Measurements from ENCODE around the gene PFN3.
"Not testable (repeated sequence)": the region's sequence is repeated elsewhere in the genome, so short reads cannot be mapped to it uniquely, and the experiment has no call there.

PFN3 gene

DNA sequence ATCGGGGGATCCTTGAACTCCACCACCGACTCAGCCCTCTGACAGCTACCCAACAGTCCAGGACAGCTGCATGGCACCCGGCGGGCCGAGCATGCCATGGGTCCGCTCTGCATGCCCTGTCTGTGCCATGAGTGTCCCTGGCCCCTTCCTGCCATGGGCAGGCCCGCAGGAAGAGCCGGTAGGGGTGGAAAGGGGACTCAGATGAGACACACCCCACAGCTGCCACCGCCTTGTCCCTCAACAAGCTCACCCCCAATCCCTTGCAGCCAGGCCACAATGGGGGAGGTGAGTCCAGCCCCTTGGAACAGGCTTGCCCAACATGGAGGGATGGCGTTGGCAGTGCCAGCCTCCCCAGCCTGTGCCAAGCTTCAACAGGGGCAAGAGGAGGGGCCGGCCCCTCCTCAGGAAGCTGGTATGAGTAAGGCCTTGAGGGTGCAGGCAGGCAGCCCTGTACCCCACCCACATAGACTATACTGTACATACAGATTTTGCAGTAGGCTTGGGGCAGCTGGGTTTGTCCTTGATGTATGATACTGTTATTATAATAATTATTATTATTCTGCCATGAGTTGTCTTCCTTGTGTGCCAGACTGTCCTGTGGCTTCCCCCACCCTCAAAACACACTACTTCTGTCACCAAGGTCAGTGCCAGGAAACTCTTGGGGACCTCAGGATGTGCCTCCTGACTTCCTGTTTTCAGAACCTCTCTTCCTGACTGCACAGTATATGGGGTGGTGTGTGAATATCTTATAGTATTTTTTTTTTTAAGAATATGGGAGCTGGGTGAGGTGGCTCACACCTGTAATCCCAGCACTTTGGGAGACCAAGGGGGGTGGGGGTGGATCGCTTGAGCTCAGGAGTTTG is 28.2 kb downstream of the PFN3 start:
- no peak for DNase-seq (ENCODE audit: low read depth)

DNA sequence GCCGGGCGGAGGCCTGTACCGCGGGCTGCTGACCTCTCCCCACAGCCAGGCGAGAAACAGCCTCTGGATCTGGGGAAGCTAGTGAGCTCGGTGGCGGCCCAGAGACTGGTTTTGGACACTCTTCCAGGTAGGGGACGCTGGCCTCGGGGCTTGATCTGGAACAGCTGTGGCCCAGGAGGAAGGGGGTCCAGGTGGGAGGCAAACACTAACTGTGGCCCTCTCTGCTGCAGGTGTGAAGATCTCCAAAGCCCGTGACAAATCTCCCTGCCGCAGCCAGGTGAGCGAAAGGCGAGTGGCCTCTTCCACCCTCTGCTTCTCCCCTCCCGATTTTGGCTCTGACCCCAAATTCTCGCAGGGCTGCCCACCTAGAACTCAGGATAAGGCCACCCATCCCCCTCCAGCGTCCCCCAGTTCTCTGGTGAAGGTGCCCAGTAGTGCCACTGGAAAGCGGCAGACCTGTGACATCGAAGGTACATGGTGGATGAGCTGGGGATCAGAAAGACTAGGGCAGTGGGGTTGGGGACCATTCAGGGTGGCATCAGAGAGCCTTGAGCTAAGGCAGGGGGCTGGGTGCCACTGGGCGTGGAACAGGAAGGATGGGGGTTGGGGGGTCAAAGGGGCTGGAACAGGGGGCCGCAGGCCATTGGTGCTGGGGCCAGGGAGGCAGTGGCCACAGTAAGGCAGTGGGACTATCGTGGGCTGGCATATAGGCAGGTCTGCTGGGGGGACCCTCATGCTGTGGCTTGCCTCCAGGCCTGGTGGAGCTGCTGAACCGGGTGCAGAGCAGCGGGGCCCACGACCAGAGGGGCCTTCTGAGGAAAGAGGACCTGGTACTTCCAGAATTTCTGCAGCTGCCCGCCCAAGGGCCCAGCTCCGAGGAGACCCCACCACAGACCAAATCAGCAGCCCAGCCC is 29.1 kb downstream of the PFN3 start:
- DNase-seq (ENCODE audit: low read depth): no peak

DNA sequence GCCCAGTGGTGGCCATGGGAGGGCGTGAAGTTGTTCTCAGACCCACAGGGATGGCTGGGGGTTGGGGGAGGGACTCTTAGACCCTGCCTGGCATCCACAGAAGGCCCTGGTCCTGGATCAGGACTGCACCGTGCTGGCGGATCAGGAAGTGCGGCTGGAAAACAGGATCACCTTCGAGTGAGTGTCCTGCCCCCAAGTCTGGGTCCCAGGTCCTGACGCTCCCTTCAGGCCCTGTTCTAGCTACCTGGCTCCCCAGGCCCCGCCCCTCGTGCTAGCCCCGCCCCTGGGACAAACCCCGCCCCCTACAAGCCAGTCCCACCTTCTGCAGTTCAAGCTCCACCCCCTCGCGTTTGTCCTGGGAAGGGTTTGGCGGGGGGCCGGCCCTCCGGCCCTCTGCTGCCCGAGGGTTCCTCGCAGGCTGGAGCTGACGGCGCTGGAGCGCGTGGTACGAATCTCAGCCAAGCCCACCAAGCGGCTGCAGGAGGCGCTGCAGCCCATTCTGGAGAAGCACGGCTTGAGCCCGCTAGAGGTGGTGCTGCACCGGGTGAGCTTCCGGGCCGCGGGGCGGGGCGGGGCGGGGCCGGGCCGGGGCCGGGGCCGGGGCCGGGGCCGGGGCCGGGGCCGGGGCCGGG is 29.9 kb downstream of the PFN3 start:
- peak; percentile 86 for DNase-seq (ENCODE audit: low read depth)

DNA sequence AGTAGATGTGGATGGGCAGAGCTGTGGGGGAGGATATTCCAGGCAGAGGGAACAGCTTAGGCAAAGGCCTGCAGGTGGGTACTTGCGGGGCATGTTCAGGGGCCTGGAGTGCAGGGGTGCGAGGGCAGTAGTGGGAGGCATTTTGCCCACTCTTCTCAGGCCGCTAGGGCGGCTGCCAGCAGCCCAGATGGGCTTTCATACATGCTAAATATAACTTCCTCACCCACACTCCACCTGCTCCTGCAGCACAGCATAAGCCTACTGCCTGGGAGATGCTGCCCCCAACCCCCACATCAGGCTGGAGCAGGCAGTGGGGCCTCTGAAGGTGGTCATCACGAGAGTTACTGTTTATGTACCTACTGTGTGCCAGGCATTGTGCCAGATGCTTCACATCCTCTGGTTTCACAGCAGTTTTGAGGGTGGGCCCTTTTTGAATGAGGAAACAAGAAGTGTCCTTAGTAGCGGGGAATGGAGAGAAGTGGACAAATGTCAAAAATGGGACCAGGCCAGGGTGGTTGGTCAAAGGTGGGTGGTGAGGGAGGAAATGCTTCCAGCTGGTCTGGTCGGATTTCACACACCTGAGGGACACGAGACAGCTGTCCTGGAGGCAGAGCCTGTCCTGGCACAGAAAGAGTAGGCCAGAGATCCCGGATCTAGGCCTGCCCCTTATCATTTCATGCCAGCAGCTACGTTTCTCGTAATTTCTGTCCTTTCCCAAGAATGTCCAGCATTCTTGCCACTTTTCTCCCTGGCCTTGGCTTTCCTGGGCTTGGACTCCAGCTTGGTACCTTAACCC is 30.6 kb downstream of the PFN3 start:
- DNase-seq (ENCODE audit: low read depth): no peak

DNA sequence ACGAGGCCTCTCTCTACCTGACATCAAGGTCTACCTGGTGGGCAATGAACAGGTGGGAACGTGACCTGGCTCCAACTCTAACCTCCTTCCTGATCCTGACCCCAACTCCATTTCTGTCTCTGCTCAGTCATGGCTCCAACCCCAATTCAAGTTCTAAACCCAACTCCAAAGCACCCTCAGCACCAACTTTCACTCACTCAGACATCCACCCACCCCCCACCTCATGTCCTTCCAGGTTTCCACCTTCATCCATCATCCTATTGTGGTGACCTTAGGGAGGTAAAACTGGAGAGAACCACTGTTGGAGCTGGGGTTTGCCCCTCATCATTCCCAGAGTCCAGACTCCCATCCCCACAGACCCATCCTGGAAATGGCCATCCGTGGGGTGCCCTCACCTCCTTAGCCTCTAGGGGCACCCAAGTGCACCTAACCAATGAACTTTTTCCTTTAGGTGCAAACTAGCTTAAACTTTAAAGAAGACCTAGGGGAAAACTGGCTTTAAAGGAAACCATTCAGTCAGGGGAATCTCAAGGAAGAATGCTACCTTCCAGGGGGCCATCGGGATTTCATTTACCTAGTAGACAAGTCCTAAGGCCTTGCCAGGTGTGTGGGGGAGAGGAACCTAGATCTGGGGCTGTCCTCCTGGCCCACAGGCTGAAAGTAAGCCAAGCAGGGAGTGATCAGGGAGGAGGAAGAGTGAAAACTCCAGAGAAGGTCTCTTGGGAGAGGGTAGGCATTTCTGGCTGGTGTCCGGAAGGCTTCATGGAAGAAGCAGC is 31.4 kb downstream of the PFN3 start:
- no peak for DNase-seq (ENCODE audit: low read depth)

DNA sequence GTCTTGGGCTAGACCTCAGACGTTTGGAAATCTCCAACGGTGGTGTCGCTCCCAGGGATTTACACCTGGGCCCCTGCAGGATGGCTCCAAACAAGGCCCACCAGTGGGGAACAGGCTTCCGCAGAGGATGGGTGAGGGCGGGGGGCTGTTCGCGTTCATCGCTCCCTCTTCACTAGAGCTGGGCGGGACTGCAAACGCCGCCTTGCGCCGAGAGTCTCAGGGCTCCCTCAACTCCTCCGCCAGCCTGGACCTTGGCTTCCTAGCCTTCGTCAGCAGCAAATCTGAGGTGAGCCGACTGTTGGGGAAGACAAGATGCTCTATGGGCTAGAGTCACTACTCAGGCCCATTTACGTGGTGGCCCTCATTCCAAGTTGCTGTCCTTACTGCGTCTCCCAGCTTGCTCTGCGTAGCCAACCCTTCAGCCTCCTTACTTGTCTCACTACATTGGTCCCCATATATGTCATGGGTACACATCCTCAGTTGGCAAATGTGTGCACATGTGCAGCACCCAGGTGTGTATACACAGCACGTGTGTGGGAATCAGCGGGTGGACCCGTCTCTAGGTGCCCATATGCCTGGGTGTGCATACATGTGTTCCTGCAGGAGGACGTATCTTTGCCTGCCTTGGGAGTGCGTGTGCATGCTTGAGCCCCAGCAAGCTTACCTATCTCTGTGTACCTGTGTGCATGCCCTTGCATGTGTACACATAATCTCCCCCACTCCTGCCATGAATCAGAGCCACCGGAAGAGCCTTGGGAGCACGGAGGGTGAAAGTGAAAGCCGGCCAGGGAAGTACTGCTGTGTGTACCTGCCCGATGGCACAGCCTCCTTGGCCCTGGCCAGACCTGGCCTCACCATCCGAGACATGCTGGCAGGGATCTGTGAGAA is 32.2 kb downstream of the PFN3 start:
- DNase-seq (ENCODE audit: low read depth): no peak

DNA sequence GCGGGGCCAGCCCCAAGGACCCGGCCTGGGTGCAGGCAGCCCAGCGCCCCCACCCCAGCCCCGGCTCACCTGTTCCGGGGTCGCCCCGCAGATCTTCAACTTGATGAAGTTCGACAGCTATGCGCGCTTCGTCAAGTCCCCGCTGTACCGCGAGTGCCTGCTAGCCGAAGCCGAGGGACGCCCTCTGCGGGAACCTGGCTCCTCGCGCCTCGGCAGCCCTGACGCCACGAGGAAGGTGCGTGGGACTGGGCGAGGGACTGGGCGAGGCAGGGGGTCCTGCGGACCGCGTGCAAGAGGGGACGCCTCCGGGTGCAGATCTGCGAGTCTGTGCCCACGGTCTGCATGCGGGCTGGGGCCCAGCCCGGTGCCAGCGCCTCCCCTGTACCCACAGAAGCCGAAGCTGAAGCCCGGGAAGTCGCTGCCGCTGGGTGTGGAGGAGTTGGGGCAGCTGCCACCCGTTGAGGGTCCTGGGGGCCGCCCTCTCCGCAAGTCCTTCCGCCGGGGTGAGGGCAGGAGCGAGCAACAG is 33.1 kb downstream of the PFN3 start:
- DNase-seq (ENCODE audit: low read depth): no peak

DNA sequence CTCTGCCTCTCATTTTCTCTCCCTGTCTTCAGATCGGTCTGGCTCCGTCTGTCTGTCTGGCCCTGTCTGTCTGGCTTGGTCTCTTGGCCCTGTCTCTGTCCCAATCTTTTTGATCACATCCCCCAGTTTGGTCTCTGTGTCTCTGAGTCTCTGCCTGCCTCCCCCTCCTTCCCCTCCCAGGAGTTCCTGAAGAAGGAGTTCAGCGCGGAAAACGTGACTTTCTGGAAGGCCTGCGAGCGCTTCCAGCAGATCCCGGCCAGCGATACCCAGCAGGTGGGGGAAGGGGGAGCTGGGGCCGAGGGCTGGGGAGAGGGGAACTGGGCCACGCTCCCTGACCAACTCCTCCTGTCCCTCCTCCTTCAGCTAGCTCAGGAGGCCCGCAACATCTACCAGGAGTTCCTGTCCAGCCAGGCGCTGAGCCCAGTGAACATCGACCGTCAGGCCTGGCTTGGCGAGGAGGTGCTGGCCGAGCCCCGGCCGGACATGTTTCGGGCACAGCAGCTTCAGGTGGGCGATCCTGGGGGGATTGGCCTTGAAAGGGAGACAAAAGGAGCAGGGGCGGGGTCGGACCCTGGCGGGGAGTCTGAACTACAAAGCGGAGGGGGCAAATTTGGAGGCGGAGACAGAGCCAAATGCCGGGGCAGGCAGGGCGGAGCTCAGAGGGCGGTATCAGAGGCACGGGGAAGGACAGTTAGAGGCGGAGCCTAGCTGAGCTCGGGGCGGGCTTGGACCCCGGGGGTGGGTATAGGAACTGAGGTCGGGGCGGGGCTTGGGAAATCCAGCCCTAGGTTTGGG is 33.7 kb downstream of the PFN3 start:
- DNase-seq (ENCODE audit: low read depth): peak; percentile 77

DNA sequence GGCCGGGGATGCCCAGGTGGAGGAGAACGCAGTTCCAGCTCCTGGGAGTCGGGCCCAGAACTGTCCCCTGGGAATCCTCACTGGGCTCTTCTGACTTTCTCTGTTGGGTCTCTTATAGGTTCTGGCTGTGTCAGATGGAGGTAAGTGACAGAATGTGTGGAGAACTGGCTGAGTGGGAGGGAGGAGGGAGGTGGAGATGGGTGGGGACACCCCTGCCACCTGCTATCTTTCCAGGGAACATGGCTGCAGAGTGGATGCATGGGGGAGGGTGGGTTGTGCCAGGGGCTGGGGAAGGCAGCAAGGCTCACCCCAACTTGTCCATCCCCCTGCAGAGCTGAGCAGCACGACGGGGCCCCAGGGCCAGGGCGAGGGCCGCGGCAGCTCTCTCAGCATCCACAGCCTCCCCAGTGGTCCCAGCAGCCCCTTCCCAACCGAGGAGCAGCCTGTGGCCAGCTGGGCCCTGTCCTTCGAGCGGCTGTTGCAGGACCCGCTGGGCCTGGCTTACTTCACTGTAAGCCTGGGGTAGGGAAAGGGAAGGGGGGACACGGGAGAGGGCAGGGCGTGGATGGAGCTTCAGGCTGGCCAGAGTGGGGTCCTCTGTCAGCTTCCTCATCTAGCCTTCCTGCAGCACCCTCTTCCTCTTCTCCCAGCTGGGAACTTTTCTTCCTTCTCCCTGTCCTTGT is 34.5 kb downstream of the PFN3 start:
- DNase-seq (ENCODE audit: low read depth): no peak

DNA sequence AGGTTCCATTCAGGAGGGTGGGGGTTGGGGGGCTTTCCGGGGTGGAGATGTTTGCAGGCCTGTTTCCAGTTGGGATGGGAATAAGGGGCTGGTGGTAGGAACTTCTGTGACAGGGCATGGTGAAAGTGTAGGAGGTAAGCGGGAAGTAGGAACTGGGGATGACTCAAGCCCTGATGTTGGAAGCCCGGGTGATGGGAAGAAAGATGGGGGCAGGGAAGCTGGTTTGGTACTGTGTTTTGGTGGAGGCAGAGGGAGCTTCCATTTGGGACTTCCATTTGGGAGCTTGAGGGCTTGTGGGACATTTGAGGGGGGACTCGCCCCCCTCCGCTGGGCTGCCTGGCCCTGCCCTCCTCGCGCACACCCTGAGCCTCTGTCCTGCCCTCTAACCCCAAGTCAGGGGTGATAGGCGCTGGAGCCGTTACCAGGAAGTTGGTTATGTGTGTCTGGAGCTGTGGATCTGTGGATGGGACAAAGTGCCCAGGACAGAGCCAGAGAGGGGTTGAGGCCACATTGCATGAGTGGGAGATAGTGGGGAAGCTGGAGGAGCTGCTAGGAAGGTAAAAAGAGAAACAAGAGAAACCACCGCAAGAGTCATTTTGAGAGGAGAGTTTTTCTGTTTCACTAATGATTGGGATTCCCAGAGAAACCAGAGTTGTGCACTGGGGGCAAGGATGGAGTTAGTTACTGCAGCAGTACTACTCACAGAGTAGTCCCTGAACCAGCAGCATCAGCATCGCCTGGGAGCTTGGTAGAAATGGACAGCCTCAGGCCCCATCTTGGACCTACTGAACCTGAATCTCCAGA is 36.1 kb downstream of the PFN3 start:
- no peak for DNase-seq (ENCODE audit: low read depth)

DNA sequence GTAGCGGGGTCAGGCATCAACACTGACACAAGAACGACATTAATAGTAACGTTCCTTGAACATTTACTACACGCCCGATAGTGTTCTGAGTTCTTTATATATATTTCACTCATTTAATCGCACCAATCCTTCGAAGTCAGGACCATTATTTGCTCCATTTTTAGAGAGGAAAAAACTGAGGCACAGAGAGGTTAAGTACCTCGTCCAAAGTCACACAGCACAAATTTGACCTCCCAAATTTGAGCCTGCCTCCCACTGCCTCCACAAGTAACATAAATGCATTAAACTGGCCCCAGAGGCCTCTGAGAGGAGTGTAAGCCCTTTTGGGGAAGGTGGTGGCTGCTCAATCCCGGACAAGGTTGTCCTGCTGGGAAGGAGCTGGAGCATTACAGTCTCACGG is 36.9 kb downstream of the PFN3 start:
- DNase-seq (ENCODE audit: low read depth): no peak

DNA sequence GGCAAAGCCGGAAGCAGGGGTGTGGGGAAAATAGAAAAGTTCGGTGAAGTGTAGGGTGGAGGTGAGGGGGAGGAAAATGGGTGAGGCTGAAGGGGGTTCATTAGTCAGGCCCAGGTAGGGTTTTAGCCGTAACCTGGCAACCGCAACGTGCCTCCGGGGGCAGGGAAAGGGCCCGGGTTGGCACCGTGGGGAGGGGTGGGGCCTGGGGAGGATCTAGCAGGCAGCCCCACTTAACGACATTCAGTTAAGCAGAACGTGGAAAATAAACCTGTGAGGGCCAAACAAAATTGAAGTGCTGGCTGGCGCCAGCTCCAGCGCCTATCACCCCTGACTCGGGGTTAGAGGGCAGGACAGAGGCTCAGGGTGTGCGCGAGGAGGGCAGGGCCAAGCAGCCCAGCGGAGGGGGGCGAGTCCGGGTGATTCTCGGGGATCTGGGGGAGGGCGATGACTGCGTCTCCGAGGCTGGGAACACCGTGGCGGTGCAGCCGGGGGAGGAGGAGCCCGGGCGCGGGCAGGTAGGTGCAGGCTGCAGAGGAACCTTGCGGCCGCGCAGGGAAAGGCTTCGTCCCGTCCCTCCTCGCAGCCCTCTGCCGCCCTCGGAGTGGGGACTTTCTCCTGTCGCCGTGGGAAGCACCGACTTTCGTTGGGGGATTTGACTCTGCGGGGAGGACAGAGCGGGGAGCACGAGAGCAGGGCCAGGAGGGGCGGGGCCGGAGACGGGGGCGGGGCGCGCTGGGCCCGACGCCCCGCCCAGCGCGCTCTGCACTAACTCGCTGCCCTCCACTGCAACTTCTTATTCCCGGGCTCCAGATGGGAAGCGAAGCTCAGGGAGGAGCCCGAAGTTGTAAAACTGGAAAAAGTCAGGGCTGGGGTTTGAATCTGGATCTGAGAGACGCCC is 37.6 kb downstream of the PFN3 start:
- DNase-seq (ENCODE audit: low read depth): no peak

DNA sequence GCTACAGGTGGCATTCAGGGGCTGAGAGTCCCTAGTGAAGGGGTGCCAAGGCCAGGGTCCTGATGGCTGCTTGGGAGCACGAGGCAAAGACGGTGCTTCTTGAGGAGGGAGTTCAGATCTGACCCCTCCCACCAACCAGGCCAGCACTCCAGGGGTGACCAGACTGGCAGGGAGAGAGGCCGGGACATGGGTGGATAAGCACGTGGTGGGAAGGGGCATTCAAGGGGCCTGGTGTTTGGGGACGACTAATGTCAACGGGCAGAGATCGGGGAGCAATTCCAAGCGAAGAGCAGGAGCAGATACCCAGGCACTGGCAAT is 38.2 kb downstream of the PFN3 start:
- no peak for DNase-seq (ENCODE audit: low read depth)

DNA sequence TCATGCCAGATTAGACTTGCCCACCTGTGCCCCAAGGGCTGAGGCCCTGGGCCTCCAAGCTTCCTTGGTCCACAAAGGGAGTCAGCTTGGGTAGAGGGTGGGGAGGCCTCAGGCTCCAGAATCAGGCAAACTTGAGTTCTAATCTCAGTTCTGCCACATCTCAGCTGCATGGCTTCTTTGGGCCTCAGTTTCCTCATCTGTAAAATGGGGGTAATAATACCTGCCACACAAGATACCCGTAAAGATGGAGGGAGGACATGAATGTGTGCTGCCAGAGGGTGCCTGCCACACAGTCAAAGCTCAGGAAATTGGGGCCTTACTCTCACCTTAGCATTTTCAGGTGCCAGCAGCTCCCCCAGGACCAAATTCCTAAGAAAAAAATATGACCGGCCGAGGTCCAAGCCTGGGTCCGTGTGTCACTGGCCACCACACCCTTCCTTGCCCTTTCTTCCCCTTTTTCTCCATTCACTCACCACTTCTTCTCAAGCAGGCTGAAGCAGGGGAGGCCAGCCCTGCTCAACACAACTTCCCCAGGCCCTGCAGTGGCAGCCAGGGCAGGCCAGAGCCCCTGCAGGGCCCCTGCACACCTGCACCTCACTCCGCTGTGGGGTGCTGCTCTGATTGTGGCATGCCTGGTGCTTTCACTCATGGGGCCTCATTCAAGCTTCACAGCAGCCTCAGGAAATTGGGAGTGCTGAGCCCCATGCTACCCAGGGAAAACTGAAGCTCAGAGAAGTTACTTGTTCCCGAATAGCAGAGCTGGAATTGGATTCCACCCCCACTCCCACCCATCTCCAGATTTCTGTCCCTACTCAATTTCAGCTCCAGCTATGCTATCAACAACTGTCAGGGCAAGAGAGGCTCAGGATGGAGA is 38.8 kb downstream of the PFN3 start:
- DNase-seq (ENCODE audit: low read depth): no peak

DNA sequence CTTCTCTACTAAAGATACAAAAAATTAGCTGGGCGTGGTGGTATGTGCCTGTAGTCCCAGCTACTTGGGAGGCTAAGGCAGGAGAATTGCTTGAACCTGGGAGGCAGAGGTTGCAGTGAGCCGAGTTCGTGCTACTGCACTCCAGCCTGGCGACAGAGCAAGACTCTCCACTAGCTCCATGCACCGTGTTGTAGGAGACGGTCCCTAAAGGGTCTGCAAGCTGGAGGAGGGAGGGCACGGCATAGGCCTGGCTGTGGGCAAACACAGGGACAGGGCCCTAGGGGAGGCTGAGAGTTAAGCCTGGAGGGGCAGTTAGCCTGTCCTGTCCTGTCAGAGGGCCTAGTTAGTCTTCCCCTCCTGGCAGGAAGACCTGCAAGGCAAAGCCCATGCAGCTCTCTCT is 39.7 kb downstream of the PFN3 start:
- not testable (repeated sequence) for DNase-seq (ENCODE audit: low read depth)

DNA sequence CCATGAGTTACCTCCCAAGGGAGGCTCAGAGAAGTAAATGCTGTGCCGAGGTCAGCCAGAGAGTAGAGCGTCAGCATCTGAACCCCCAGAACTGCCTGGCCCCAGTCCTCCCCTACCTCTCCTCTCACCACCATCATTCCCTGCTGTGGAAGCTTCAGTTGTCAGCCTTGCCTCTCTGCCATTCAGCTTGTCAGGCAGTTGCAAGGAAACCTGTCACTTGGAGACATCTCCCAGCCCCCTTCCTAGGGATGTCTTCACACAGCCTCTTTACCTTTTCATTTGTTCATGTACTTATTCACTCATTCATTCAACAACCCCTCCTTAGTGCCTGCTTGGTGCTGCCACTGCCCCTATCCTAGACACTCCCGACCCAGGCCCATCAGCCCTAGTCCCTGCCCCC is 40.6 kb downstream of the PFN3 start:
- no peak for DNase-seq (ENCODE audit: low read depth)
